ENCODE results near the gene KIAA0319L.

KIAA0319L gene

DNA sequence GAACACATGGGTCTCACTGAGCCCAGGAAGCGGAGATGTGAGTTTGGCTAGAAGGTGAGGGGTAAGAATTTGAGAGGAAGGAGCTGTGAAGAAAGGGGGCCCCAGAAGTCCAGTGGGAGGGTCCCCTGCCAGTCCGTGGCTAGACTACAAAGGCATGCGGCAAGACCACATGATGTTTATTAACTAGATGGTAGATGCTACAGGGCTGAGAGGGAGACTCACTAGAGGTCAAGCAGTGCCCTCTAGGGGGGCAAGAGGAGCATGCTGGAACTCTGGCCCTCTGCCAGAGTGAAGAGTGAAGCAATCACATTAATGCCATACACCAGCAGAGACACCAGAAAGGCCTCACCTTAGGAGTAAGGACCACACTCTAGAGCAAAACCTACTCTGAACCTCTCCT is 12.2 kb downstream of the KIAA0319L start:
- peaks cover 28% of the 10 kb centered on the region for H3K36me3 ChIP-seq (ENCODE audit: control insufficient read depth, low read depth, low read length)
- H3K9ac ChIP-seq (ENCODE audit: low read length) = no peak overlapping the region
- H3K27ac ChIP-seq (ENCODE audit: low read length) = no peak overlapping the region
- H3K9me3 ChIP-seq (ENCODE audit: control insufficient read depth, low read depth, low read length) = no peaks in the 10 kb centered on the region
- no peak overlapping the region for H3K4me3 ChIP-seq (ENCODE audit: low read length)
- no peaks in the 10 kb centered on the region for H3K27me3 ChIP-seq (ENCODE audit: control insufficient read depth, insufficient read depth, low read length)
- no peaks in the 10 kb centered on the region for H3K4me1 ChIP-seq (ENCODE audit: control insufficient read depth, low read depth, low read length)

DNA sequence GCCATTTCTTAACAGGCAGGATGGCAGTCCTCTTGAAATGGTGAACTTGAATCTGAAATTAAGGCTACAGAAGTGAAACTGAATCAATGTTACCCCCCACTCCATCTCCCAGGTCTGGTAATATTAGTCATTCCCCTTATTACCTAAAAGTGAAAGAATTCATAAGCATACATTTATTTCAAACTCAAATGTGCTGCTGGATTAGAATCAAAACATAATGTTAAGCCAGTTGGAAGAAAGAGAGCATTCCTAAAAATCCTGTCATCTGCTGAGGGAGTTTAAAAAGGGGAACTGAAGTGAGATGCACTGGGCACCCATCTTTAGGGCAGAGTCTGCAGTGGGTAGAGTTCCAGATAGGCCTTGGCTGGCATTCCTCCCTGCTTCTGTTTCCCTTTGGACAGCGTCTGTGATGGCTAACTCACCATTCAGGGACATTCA is 17.4 kb downstream of the KIAA0319L start:
- Histone ChIP-seq H3K9me3 (ENCODE audit: control insufficient read depth, low read depth, low read length) (no peaks in the 10 kb centered on the region), H3K9ac (ENCODE audit: low read length) (no peak overlapping the region), H3K4me1 (ENCODE audit: control insufficient read depth, low read depth, low read length) (peaks cover 26% of the 10 kb centered on the region), H3K27ac (ENCODE audit: low read length) (no peak overlapping the region), H3K27me3 (ENCODE audit: control insufficient read depth, insufficient read depth, low read length) (no peaks in the 10 kb centered on the region), H3K36me3 (ENCODE audit: control insufficient read depth, low read depth, low read length) (peaks cover 9% of the 10 kb centered on the region), H3K4me3 (ENCODE audit: low read length) (no peak overlapping the region)

DNA sequence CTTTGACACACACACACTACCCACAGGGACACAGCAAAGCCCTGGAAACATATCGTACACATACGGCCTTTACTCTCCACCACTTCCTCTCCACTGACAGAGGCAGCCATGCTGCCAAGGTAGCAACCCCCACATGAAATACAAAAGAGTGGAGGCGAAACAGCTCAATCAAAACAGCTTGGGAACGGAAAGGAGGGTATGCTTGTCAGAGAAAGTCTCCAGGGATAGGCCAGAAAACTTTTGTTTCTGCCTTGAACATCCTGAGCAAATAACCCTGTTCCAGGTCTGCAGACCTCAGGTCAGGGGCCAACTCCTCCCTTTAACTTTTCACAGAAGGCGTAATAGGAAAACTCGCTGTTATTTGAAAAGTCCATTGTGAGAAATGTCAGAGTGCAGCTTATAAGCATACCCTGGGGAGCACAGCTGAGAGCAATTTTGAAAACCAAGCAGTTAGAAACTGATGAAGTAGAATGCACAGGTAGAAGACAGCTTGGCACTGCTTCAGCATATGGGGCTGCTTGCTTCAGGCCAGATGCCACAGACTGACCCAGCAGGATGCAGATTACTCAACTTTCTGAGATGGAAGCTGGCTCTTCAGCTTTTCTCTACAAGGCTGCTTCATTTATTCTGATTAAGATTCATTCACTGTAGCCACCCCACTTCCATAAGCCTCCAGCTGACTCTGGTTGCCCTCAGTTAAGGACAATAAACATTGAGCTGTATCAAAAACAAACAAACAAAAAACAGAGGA is 18.0 kb downstream of the KIAA0319L start:
- Histone ChIP-seq H3K9ac (ENCODE audit: low read length) (no peak overlapping the region), H3K4me3 (ENCODE audit: low read length) (no peak overlapping the region)

DNA sequence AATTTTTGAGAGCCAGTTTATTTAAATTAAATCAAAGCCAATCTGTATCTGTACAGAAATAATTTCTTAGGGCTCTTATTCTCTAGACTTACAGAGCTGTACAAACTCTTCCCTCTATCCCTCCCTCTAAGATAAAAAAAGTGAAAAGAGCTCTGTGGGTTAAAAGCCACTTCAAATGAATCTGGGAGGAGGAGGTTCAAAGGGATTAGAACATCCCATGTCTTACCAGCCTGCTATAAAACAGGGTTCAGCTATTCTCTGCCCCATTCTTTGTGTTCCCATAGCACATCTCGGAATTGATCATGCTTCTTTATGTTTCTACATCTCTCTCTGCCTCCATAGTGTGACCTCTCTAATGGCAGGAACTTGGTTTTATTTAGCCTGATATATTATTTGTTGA is 19.4 kb downstream of the KIAA0319L start:
- Histone ChIP-seq H3K9ac (ENCODE audit: low read length) (no peak overlapping the region), H3K9me3 (ENCODE audit: control insufficient read depth, low read depth, low read length) (no peaks in the 10 kb centered on the region), H3K4me3 (ENCODE audit: low read length) (no peak overlapping the region), H3K27ac (ENCODE audit: low read length) (no peak overlapping the region), H3K27me3 (ENCODE audit: control insufficient read depth, insufficient read depth, low read length) (no peaks in the 10 kb centered on the region), H3K4me1 (ENCODE audit: control insufficient read depth, low read depth, low read length) (peaks cover 32% of the 10 kb centered on the region), H3K36me3 (ENCODE audit: control insufficient read depth, low read depth, low read length) (peaks cover 7% of the 10 kb centered on the region)

More for the DNA sequence above, 18.0 kb downstream of the KIAA0319L start:
- H3K27me3 ChIP-seq (ENCODE audit: control insufficient read depth, insufficient read depth, low read length) = no peaks in the 10 kb centered on the region
- H3K27ac ChIP-seq (ENCODE audit: low read length) = no peak overlapping the region
- no peaks in the 10 kb centered on the region for H3K9me3 ChIP-seq (ENCODE audit: control insufficient read depth, low read depth, low read length)
- peaks cover 26% of the 10 kb centered on the region for H3K4me1 ChIP-seq (ENCODE audit: control insufficient read depth, low read depth, low read length)
- H3K36me3 ChIP-seq (ENCODE audit: control insufficient read depth, low read depth, low read length) = peaks cover 5% of the 10 kb centered on the region

DNA sequence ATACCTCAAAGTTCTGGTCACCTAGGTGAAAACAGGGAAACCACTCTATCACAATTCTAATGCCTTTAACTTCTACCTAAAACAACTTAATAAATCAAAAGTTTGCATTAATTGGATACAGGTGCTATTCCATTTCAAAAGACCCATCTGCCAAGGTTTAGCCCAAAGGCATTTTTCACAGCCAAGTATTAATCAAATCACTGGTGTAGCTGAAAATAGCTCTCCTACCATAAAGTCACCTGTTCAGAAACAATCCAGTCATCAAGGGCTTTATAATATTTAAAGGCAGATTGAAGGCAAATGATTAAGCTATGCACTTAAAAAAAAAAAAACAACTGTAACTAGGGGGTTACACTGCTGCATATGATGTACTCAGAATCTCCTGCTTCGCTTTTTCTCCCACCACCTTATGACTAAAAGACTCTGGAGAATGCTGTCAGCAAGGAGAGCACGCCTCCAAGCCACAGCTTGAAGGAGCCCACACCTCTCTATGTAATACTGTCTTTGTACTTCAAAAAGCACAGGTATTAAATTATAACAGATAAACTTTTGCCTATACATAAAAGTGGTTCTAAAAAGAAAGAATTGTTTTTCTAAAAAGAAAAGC is 20.5 kb downstream of the KIAA0319L start:
- peaks cover 3% of the 10 kb centered on the region for H3K36me3 ChIP-seq (ENCODE audit: control insufficient read depth, low read depth, low read length)
- no peak overlapping the region for H3K4me3 ChIP-seq (ENCODE audit: low read length)
- H3K27ac ChIP-seq (ENCODE audit: low read length) = no peak overlapping the region
- no peaks in the 10 kb centered on the region for H3K9me3 ChIP-seq (ENCODE audit: control insufficient read depth, low read depth, low read length)
- no peaks in the 10 kb centered on the region for H3K27me3 ChIP-seq (ENCODE audit: control insufficient read depth, insufficient read depth, low read length)
- H3K9ac ChIP-seq (ENCODE audit: low read length) = no peak overlapping the region
- H3K4me1 ChIP-seq (ENCODE audit: control insufficient read depth, low read depth, low read length) = peaks cover 32% of the 10 kb centered on the region

DNA sequence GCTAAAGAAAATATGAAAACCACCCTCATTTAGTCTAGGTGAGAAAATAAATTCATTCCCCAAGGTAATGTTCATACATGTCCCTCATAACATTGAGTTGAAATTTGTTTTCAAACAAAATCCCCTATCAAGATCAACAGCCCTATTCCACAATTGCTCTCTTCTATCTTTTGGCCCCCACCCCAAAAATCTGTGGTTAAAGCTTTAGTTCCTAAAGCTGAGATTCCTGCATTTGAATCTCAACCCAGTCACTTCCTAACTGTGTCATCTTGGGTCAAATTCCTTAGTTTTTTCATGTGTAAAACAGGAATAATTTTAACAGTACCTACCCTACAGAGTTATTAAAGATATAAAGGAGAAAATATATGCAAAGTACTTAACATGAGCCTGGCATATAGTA is 22.0 kb downstream of the KIAA0319L start:
- H3K9ac ChIP-seq (ENCODE audit: low read length) = no peak overlapping the region
- H3K9me3 ChIP-seq (ENCODE audit: control insufficient read depth, low read depth, low read length) = no peaks in the 10 kb centered on the region
- H3K27me3 ChIP-seq (ENCODE audit: control insufficient read depth, insufficient read depth, low read length) = no peaks in the 10 kb centered on the region
- peaks cover 32% of the 10 kb centered on the region for H3K4me1 ChIP-seq (ENCODE audit: control insufficient read depth, low read depth, low read length)
- peaks cover 9% of the 10 kb centered on the region for H3K36me3 ChIP-seq (ENCODE audit: control insufficient read depth, low read depth, low read length)
- no peak overlapping the region for H3K27ac ChIP-seq (ENCODE audit: low read length)
- H3K4me3 ChIP-seq (ENCODE audit: low read length) = no peak overlapping the region

DNA sequence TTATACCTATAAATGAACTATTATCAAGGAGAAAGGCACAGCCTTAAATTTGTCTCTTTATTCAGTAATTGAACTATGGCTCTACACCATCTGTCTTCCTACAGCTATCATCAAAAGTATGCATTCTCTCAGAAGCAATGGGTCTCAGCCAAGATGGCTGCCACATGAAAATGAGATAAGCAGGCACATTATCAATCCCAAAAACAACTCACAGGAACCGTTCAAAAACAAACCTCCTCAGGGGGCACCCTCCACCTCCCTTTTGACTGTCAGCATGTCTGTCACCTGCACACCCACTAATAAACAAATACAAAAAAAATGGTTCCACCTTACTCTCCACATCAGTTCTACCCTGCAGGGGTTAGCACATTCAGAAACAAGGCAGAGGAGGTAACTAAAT is 23.6 kb downstream of the KIAA0319L start:
- Histone ChIP-seq H3K9ac (ENCODE audit: low read length) (no peak overlapping the region), H3K4me3 (ENCODE audit: low read length) (no peak overlapping the region), H3K36me3 (ENCODE audit: control insufficient read depth, low read depth, low read length) (peaks cover 14% of the 10 kb centered on the region), H3K4me1 (ENCODE audit: control insufficient read depth, low read depth, low read length) (peaks cover 32% of the 10 kb centered on the region), H3K9me3 (ENCODE audit: control insufficient read depth, low read depth, low read length) (no peaks in the 10 kb centered on the region), H3K27ac (ENCODE audit: low read length) (no peak overlapping the region), H3K27me3 (ENCODE audit: control insufficient read depth, insufficient read depth, low read length) (no peaks in the 10 kb centered on the region)

DNA sequence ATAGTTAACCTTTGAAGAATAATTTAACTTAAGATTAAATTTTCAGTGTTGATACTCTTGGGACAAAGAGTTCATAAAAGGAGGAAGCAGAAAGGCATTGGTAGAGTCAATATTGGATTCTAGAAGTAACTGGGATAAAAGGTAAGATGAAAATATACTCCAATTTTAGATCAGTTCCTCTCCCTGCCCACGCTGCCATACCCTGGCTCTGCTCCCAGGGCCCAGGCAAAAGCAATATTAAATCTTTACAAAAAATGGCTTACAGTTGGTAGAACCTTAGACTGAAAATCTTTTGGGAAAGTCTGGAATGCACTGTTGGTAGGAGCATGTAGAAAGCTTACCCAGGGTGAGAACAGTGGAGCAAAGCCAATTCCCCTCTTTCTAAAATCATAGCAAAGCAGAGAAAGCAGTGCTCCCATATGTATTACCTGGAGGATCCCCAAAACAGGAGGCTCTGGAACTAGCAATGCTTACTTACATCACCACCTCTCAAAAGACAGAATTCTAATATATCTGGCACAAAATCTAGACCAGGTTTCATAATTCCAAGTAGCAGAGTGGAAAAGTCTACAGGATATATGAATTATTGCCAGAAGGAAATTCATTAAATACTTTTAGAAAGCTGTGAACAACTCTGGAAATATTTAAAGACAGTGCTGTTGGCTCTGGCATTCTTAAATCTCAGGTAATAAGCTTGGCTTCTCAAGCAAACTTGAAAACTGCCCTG is 24.5 kb downstream of the KIAA0319L start:
- H3K27ac ChIP-seq (ENCODE audit: low read length) = no peak overlapping the region

DNA sequence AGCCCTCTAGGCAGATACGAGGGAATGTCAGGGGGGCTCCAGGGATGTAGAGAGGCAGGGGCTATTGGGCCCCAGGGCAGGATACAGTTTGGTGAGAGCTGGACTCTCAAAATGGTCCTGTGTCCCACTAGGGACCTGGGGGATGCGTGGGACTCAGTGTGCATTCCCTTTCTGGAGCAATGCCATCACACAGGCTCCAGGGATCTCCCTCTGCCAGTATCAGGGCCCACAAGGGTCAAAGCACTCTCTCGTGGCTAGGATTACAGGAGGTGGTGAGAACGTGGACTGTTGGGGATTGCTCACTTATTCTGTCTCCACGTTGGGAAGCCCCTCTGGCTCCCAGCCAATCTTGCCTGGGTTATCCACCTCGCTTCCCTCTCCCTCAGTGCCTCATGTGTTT is 25.8 kb downstream of the KIAA0319L start:
- Histone ChIP-seq H3K36me3 (ENCODE audit: control insufficient read depth, low read depth, low read length) (peaks cover 14% of the 10 kb centered on the region), H3K9me3 (ENCODE audit: control insufficient read depth, low read depth, low read length) (no peaks in the 10 kb centered on the region), H3K4me3 (ENCODE audit: low read length) (no peak overlapping the region)

More for the DNA sequence above, 24.5 kb downstream of the KIAA0319L start:
- peaks cover 30% of the 10 kb centered on the region for H3K4me1 ChIP-seq (ENCODE audit: control insufficient read depth, low read depth, low read length)
- H3K9me3 ChIP-seq (ENCODE audit: control insufficient read depth, low read depth, low read length) = no peaks in the 10 kb centered on the region
- H3K9ac ChIP-seq (ENCODE audit: low read length) = no peak overlapping the region
- H3K27me3 ChIP-seq (ENCODE audit: control insufficient read depth, insufficient read depth, low read length) = no peaks in the 10 kb centered on the region
- no peak overlapping the region for H3K4me3 ChIP-seq (ENCODE audit: low read length)
- H3K36me3 ChIP-seq (ENCODE audit: control insufficient read depth, low read depth, low read length) = peaks cover 14% of the 10 kb centered on the region

DNA sequence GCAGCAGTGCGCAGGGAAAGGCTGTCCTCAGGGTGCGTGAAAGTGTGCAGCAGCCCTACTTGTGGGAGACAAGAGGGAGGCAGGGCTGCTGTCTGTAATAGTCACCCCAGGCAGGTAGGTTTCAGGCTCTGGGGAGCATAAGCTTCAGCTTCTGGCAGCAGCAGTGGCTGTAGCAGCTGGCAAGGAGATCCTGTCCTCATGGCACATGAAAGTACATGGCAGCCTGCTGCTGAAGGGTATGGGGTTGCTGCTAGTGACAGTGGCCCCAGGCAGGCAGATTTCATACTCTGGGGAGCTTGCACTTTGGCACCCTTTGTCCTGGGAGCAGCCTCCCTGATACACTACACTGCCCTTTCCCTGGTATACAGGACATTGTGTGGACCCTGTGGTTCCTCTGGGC is 26.3 kb downstream of the KIAA0319L start:
- Histone ChIP-seq H3K9ac (ENCODE audit: low read length) (no peak overlapping the region), H3K4me3 (ENCODE audit: low read length) (no peak overlapping the region), H3K27ac (ENCODE audit: low read length) (no peak overlapping the region), H3K27me3 (ENCODE audit: control insufficient read depth, insufficient read depth, low read length) (no peaks in the 10 kb centered on the region), H3K36me3 (ENCODE audit: control insufficient read depth, low read depth, low read length) (peaks cover 14% of the 10 kb centered on the region), H3K9me3 (ENCODE audit: control insufficient read depth, low read depth, low read length) (no peaks in the 10 kb centered on the region), H3K4me1 (ENCODE audit: control insufficient read depth, low read depth, low read length) (peaks cover 14% of the 10 kb centered on the region)

More for the DNA sequence above, 25.8 kb downstream of the KIAA0319L start:
- Histone ChIP-seq H3K9ac (ENCODE audit: low read length) (no peak overlapping the region), H3K4me1 (ENCODE audit: control insufficient read depth, low read depth, low read length) (peaks cover 19% of the 10 kb centered on the region), H3K27ac (ENCODE audit: low read length) (no peak overlapping the region), H3K27me3 (ENCODE audit: control insufficient read depth, insufficient read depth, low read length) (no peaks in the 10 kb centered on the region)

DNA sequence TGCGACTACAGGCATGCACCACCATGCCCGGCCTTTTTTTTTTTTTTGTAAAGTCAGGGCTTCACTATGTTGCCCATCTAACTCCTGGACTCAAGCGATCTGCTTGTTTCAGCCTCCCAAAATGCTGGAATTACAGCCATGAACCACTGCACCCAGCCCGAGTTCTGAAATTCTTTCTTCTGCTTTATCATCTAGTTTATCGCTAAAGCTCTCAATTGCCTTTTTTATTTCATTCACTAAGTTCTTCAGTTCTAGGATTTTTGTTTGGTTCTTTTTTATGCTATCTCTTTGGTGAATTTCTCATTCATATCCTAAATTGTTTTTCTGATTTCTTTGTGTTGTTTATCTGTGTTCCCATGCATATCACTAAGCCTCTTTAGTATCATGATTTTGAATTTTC is 27.0 kb downstream of the KIAA0319L start:
- Histone ChIP-seq H3K36me3 (ENCODE audit: control insufficient read depth, low read depth, low read length) (peaks cover 14% of the 10 kb centered on the region), H3K27me3 (ENCODE audit: control insufficient read depth, insufficient read depth, low read length) (no peaks in the 10 kb centered on the region), H3K9me3 (ENCODE audit: control insufficient read depth, low read depth, low read length) (no peaks in the 10 kb centered on the region), H3K27ac (ENCODE audit: low read length) (no peak overlapping the region), H3K4me3 (ENCODE audit: low read length) (no peak overlapping the region), H3K9ac (ENCODE audit: low read length) (no peak overlapping the region), H3K4me1 (ENCODE audit: control insufficient read depth, low read depth, low read length) (peaks cover 7% of the 10 kb centered on the region)
